GM19328 (cell line): ENCODE results near the gene GGT7.
A peak's percentile ranks its signal among the peaks of the same experiment; 100 is the strongest.
"Not testable (repeated sequence)": the region's sequence is repeated elsewhere in the genome, so short reads cannot be mapped to it uniquely, and the experiment has no call there.

ENCODE experiments used
- ATAC-seq: cut with Tn5 transposase; IDR thresholded peaks from one replicate; pipeline ENCODE4 v1.9.1; 2021; ENCODE audit warnings: mild to moderate bottlenecking, moderate library complexity; ENCODE audit not compliant: unreplicated experiment

GGT7 gene

GRCh38 chr20:34883087-34883688 lies 10.5 kb upstream of the GGT7 start:
- no peak for ATAC-seq

- no peak for ATAC-seq
These were observed 9.0 kb upstream of the GGT7 start for GRCh38 chr20:34881689-34882088.

GRCh38 chr20:34880971-34881370 lies 8.3 kb upstream of the GGT7 start:
- ATAC-seq: not testable (repeated sequence)

- no peak for ATAC-seq
These were observed 7.7 kb upstream of the GGT7 start for GRCh38 chr20:34880215-34880850.

- ATAC-seq: peak; percentile 48
These were observed 4.0 kb upstream of the GGT7 start, which contains the start of gene ACSS2 for GRCh38 chr20:34876406-34877282. Gene ACSS2 (plus strand): TSS chr20:34876612. CDS start chr20:34876646, 34 bp downstream.

GRCh38 chr20:34875642-34876405 lies 3.2 kb upstream of the GGT7 start:
- ATAC-seq: peak; percentile 51

- ATAC-seq: no peak
These were observed 1.5 kb upstream of the GGT7 start for GRCh38 chr20:34874094-34874654.

- ATAC-seq: no peak
These were observed 982 bp upstream of the GGT7 start for GRCh38 chr20:34873583-34874093.

- ATAC-seq: no peak
These were observed 562 bp downstream of the GGT7 start for GRCh38 chr20:34871966-34872621.

GRCh38 chr20:34871320-34871926 lies 1.2 kb downstream of the GGT7 start:
- no peak for ATAC-seq

GRCh38 chr20:34864216-34864615 lies 8.4 kb downstream of the GGT7 start:
- no peak for ATAC-seq

GRCh38 chr20:34863421-34863965 lies 9.2 kb downstream of the GGT7 start:
- ATAC-seq: no peak

- no peak for ATAC-seq
These were observed 9.9 kb downstream of the GGT7 start for GRCh38 chr20:34862724-34863123.

GRCh38 chr20:34861386-34862084 lies 11.1 kb downstream of the GGT7 start:
- ATAC-seq: no peak

GRCh38 chr20:34859826-34860545 lies 12.7 kb downstream of the GGT7 start:
- ATAC-seq: no peak

GRCh38 chr20:34859367-34859766 lies 13.3 kb downstream of the GGT7 start:
- no peak for ATAC-seq

- ATAC-seq: no peak
These were observed 20.4 kb downstream of the GGT7 start for GRCh38 chr20:34852298-34852697.

GRCh38 chr20:34850969-34851368 lies 21.7 kb downstream of the GGT7 start:
- no peak for ATAC-seq
